D721Med (cell line): ENCODE measurements around the gene CEP170B.

ENCODE experiments used
- DNase-seq: peaks from one replicate; pipeline ENCODE4 v3.0.0; 2011; ENCODE audit warnings: low spot score; ENCODE audit not compliant: insufficient read length
- FAIRE-seq: peaks from 2 replicates; lab custom pipeline; 2011; peaks lifted over from hg19 to GRCh38; lab: Jason Lieb, UNC
- TF ChIP-seq, protein P1 (sequence below): IDR thresholded peaks from 2 replicates; pipeline ENCODE4 v1.5.1; 2012; ENCODE audit warnings: mild to moderate bottlenecking, control low read depth; ENCODE audit not compliant: insufficient read depth; ENCODE audit errors: missing control alignments

The CEP170B gene

DNA sequence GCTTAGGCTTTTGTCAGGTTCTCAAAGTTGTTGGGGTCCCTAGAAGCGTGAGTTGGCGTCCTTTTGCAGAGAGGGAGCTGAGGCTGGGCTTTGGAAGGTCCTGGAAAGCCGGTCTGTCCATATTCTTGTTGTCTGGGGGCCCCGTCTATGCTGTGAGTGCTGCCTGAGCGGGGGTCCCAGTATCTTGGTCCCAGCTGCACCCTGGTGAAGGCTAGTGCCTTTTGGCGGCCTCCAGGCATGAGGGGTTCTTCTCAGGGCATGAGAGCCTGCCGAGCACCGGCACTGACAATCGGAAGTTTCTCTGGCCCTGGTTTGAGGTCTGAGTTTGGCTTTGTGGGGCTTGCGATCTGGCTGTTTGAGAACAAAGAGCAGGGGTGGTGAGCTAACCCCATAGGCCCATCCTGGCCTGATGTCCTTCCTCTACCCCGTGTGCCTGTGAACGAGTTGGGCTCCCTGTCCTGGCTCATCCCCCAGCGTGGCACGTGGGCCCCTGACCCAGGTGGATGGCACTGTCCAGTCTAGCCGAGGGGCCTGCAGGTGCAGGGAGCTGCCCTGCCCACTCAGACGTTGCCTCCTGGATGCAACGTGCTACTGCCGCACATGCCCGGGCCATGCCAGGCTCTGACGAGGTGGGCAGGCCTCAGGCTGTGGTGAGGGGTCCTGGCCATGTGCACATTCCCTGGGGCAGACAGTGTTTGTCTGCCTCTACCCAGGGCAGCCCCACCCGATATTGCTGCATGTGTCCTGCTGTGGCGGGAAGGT lies 3.9 kb downstream of the CEP170B start:
- TF ChIP-seq, protein P1, sequence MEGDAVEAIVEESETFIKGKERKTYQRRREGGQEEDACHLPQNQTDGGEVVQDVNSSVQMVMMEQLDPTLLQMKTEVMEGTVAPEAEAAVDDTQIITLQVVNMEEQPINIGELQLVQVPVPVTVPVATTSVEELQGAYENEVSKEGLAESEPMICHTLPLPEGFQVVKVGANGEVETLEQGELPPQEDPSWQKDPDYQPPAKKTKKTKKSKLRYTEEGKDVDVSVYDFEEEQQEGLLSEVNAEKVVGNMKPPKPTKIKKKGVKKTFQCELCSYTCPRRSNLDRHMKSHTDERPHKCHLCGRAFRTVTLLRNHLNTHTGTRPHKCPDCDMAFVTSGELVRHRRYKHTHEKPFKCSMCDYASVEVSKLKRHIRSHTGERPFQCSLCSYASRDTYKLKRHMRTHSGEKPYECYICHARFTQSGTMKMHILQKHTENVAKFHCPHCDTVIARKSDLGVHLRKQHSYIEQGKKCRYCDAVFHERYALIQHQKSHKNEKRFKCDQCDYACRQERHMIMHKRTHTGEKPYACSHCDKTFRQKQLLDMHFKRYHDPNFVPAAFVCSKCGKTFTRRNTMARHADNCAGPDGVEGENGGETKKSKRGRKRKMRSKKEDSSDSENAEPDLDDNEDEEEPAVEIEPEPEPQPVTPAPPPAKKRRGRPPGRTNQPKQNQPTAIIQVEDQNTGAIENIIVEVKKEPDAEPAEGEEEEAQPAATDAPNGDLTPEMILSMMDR: no peak
- DNase-seq (no peak), FAIRE-seq (no peak)

DNA sequence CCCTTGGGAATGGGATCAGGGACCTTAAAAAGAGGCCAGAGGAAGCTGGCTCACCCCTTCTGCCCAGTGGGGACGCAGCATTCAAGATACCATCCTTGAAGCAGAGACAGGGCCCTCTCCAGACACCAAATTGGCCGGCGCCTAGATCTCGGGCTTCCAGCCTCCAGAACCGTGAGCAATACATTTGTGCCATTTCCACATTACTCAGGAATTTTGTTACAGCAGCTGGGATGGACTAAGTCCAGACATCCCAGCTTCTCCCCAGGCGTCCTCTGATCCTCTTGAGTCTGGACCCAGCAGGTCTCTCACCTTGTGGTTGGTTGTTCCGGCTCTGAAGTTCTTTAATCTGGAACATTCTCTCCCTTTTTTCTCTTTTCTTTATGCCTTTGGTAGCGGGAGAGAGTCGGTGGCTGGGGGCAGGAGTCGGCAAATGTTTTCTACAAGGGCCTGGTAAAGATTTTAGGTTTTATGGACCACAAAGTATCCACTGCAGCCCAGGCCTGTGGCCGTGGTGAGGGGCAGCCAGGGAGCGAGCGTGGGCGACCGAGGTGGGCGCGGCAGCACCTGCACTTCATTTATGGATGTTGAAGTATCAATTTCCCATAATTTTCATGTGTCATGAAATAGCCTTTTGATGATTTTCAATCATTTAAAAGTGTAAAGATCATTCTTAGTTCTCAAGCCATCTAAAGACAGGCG lies 4.8 kb downstream of the CEP170B start:
- DNase-seq: no peak
- TF ChIP-seq, protein P1: no peak
- no peak for FAIRE-seq

DNA sequence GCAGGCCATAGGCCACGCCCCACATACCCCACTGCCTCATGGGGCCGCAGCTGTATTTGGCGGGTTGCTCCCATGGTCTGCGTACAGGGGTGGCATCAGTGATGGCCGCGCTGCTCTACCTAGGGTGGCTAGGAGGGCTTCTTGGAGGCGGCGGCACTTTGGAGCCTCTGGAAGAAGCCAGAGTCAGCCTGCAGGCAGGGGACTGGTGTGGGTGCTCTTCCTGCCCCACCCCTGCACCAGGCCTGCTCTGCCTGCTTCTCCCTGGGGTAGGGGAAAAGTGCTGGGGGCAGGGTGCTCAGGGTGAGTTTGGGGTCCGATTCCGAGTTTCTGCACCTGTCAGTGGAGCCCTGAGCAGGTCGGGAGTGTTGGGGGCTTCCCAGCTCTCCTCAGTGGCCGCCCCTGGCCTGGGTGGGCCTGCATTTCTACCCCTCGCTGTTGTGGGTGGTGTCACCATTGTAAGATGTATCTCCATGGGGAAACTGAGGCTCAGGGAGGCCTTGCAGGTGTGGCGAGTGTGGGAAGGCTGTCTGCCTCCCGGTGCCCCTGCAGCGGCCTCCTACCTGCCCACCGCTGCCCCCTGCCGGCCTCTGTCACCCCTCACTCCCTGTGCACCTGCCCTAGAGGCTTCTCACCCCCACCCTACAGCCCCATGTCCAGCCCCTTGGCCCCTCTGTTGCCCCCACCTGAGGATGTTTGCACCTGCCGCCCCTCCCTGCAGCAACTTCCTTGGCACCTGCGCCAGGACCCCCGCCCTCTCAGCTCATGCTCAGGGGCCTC lies 5.5 kb downstream of the CEP170B start:
- DNase-seq: no peak
- no peak for FAIRE-seq
- TF ChIP-seq, protein P1: peak; percentile 19

DNA sequence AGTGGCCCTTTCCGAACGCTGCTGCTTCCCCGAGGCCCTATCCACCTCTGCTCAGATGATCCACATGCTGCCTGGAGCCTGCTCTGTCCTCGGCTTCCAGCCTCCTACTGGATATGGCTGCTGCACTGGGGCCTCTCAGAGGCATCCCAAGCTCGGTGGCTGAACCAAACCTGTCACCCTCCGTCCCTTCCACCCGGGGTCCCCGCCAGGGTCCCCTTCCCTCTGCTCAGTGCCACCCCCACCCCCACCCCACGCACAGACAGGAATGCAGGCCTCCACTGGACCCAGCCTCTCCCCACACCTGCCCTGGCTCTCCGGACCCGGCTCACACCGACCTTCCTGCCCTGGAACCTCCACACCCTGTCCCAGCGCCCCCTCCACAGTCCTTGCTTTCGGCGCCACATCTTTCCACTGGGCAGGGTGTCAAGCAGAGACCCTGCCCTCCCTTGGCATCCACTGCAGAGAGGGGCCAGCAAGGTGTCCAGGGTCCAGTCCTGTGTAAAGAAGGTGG lies 6.1 kb downstream of the CEP170B start:
- DNase-seq (no peak), FAIRE-seq (no peak)
- TF ChIP-seq, protein P1: no peak

DNA sequence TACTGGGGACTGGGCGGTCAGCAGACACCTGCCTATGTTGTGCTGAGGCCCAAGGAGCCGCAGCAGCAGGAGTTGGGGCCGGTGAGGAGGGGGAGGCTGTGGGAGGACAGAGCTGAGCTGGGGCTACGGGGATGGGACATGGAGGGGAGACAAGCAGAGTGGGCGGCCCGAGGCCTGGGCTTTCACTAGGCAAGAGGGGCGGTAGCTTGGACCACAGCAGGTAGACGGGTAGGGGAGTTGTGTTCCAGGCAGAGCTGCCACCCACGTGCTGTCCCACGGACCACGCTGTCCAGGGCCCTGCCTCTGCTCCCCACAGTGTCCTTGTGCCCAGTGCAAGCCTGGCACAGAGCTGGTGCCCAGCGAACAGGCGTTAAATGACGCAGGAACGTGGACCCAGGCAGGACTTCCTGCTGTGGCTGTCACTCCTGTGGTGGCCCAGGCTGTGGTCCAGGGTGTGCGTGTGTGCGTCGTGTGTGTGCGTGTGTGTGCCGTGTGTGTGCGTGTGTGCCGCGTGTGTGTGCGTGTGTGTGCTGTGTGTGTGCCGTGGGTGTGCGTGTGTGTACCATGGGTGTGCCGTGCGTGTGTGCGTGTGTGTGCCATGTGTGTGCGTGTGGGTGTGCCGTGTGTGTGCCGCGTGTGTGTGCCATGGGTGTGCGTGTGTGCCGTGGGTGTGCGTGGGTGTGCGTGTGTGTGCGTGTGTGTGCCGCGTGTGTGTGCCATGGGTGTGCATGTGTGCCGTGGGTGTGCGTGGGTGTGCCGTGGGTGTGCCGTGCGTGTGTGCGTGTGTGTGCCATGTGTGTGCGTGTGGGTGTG lies 6.8 kb downstream of the CEP170B start:
- DNase-seq (no peak), FAIRE-seq (no peak)
- TF ChIP-seq, protein P1: no peak
